WERI-Rb-1 (cell line): Measurements from ENCODE around the gene REXO1.

Source experiments
- DNase-seq: peaks from one replicate; pipeline ENCODE4 v3.0.0-alpha.2; 2020
- H3K27ac ChIP-seq: fragments of 250-450 bp; sonication (Bioruptor Pico); 2 replicates; pipeline ENCODE4 v1.5.1; 2020; ENCODE audit warnings: mild to moderate bottlenecking, moderate library complexity
- H3K27me3 ChIP-seq: fragments of 250-450 bp; sonication (Bioruptor Pico); 2 replicates; pipeline ENCODE4 v1.5.1; 2021; ENCODE audit warnings: mild to moderate bottlenecking, low read depth, moderate library complexity; ENCODE audit not compliant: insufficient read depth, severe bottlenecking
- H3K36me3 ChIP-seq: fragments of 250-450 bp; sonication (Bioruptor Pico); 2 replicates; pipeline ENCODE4 v1.5.1; 2020; ENCODE audit warnings: mild to moderate bottlenecking, moderate library complexity
- H3K4me3 ChIP-seq: 2 replicates; pipeline ENCODE4 v1.5.1; 2011; ENCODE audit warnings: low read depth, mild to moderate bottlenecking, control low read depth, low read length
- H3K9me3 ChIP-seq: fragments of 250-450 bp; sonication (Bioruptor Pico); 2 replicates; pipeline ENCODE4 v1.5.1; 2021; ENCODE audit warnings: mild to moderate bottlenecking, moderate library complexity; ENCODE audit not compliant: severe bottlenecking
- TF ChIP-seq, protein P1 (sequence below): IDR thresholded peaks from 2 replicates; pipeline ENCODE4 v1.5.1; 2011; ENCODE audit warnings: low read depth, mild to moderate bottlenecking, control low read depth, inconsistent platforms, low read length

Gene REXO1

DNA sequence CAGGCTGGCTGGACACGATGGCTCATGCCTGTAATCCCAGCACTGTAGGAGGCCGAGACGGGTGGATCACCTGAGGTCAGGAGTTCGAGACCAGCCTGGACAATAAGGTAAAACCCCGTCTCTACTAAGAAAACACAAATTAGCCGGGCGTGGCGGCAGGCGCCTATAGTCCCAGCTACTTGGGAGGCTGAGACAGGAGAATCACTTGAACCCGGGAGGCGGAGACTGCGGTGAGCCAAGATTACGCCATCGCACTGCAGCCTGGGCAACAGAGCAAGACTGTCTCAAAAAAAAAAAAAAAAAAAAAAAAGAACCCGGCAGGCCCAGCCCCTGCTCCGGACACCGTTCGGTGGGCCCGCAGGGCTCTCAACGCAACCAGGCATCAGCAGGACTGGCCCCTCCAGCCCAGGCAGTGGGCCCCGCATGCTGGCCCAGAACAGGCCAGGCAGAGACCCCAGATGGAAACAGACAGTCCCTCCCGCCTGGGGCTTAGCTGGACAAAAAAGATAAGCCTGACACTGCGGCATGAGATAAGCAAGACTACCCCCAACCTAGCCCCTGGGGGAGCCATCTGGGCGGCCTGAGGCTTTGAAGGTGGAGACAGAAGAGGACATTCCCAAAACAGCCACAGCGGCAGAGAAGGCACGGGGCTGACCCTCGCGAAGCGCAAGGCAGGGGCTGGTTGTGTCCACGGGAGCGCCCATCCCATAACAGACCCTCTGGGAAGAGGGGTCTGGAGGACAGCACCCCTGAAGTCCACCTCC lies 11.6 kb downstream of the REXO1 start:
- Histone ChIP-seq H3K9me3 (no peaks in the 10 kb centered on the region), H3K27me3 (no peaks in the 10 kb centered on the region), H3K36me3 (no peaks in the 10 kb centered on the region), H3K4me3 (no peak overlapping the region), H3K27ac (peak overlapping the region; percentile 33)
- TF ChIP-seq, protein P1, sequence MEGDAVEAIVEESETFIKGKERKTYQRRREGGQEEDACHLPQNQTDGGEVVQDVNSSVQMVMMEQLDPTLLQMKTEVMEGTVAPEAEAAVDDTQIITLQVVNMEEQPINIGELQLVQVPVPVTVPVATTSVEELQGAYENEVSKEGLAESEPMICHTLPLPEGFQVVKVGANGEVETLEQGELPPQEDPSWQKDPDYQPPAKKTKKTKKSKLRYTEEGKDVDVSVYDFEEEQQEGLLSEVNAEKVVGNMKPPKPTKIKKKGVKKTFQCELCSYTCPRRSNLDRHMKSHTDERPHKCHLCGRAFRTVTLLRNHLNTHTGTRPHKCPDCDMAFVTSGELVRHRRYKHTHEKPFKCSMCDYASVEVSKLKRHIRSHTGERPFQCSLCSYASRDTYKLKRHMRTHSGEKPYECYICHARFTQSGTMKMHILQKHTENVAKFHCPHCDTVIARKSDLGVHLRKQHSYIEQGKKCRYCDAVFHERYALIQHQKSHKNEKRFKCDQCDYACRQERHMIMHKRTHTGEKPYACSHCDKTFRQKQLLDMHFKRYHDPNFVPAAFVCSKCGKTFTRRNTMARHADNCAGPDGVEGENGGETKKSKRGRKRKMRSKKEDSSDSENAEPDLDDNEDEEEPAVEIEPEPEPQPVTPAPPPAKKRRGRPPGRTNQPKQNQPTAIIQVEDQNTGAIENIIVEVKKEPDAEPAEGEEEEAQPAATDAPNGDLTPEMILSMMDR: no peak
- peak; percentile 53 for DNase-seq

DNA sequence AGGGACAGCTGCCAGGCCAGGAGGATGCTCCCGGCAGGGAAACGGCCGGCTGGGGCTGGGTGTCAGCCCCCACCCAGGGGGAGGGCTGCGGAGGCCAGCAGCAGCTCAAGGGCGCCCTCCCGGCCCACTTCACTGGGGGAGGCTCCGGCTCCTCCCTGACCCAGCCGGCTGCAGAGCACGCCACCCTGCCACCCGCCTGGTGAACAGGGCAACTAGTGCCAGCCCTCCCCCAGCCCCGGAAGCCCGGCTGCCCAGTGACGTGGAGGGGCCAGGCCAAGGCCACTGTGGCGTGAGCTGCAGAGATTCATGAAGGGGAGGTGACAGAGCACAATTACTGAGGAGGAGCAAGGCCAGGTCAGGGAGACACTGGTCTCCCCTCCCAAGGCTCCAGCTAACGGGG lies 14.7 kb downstream of the REXO1 start:
- no peak overlapping the region for H3K27ac ChIP-seq
- H3K27me3 ChIP-seq: no peaks in the 10 kb centered on the region
- H3K4me3 ChIP-seq: no peak overlapping the region
- TF ChIP-seq, protein P1: no peak
- H3K9me3 ChIP-seq: no peaks in the 10 kb centered on the region
- peaks cover 14% of the 10 kb centered on the region for H3K36me3 ChIP-seq
- DNase-seq: no peak

DNA sequence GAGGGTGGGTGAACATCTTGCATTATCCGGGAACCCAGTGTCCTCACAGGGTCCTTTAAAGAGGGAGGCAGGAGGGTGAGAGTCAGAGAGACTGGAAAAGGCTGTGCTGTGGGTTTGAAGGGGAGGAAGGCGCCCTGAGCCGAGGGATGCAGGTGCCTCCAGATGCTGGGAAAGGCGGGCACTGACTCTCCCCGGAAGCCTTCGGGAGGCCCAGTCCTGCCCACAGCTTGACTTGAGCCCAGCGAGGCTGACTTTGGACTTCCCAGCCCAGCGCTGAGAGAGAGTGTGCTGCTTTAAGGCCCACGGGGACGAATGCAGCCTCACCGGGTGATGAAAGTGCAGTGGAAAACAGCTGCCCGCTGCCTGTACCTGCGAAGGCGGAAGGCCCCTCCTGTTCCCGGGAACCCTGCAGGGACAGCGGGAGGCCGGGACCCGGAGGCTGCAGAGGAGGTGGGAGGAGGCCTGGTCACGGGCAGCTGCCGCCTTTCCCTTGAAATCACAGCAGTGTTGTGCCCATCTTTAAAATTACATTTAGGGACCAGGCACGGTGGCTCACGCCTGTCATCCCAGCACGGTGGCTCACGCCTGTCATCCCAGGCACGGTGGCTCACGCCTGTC lies 16.1 kb downstream of the REXO1 start:
- peaks cover 22% of the 10 kb centered on the region for H3K36me3 ChIP-seq
- TF ChIP-seq, protein P1: no peak
- H3K9me3 ChIP-seq: no peaks in the 10 kb centered on the region
- H3K27ac ChIP-seq: no peak overlapping the region
- no peak overlapping the region for H3K4me3 ChIP-seq
- DNase-seq: no peak
- H3K27me3 ChIP-seq: no peaks in the 10 kb centered on the region

DNA sequence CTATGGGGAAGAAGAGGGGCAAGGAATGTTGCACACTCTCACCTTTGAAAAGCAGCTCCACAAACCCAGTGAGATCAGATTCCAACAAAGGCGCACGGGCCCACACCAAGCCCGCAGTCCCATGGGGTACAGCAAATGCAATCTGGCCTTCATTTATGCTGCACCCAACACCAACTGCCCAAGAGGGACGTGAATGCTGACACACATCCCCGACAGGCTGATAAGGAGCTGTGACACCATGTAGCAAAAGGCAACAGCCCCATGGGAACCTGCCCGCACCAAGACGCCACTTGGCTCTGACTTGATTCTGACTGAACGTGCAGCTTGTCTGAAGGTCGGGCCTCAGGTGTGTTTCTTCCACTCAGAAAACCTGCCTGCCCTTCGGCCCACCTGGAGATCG lies 17.3 kb downstream of the REXO1 start:
- Histone ChIP-seq H3K36me3 (peaks cover 25% of the 10 kb centered on the region), H3K4me3 (no peak overlapping the region), H3K9me3 (no peaks in the 10 kb centered on the region), H3K27me3 (no peaks in the 10 kb centered on the region), H3K27ac (no peak overlapping the region)
- no peak for DNase-seq
- TF ChIP-seq, protein P1: no peak

DNA sequence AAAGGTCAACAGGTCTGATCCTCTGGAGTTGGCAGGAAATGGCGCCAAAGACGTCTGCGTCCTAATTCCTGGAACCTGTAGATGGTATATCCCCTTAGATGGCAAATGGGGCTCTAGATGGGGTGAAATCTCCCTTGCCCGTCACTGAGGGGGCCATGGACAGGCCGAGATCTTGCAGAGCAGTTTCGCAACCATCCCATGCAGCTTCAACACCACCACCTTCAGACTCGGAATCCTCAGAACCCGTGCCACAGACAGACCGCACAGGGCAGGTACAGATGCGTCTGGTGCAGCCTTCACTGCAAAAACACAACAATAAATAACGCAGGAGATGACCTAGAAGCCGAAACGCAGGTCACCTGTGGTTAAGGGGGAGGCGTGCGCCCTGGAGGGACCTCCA lies 17.7 kb downstream of the REXO1 start:
- H3K27me3 ChIP-seq: no peaks in the 10 kb centered on the region
- no peak overlapping the region for H3K4me3 ChIP-seq
- no peak overlapping the region for H3K27ac ChIP-seq
- no peak for DNase-seq
- TF ChIP-seq, protein P1: no peak
- H3K36me3 ChIP-seq: peaks cover 28% of the 10 kb centered on the region
- H3K9me3 ChIP-seq: no peaks in the 10 kb centered on the region
